WTC11 (cell line): ENCODE results near the gene COPS3. TPM values are rescaled to one million over a fixed set of nuclear protein-coding genes. Genes with fewer than 3 reads are reported as not detected.

Experiments used
- ATAC-seq: fragments of 200-7000 bp; cut with Tn5 transposase; 2 replicates; pipeline ENCODE4 v1.10.0; 2021; ENCODE audit warnings: mild to moderate bottlenecking, moderate library complexity
- CTCF ChIA-PET: fragments of 300-600 bp; sonication (Branson Sonifier 250); formaldehyde crosslinking; loops from one replicate; lab custom pipeline; 2021; ENCODE audit warnings: antibody characterized with exemption; lab: Charles Lee
- POLR2A ChIA-PET: fragments of 350-600 bp; sonication (Branson Sonifier 250); formaldehyde crosslinking; loops from one replicate; lab custom pipeline; 2021; ENCODE audit warnings: antibody characterized with exemption; lab: Charles Lee
- DNase-seq: peaks from one replicate; pipeline ENCODE4 v3.0.0; 2021; ENCODE audit warnings: low spot score
- H3K27ac Mint-ChIP-seq: 2 replicates; pipeline ENCODE4 v1.8.0; 2021; ENCODE audit warnings: mixed read lengths
- H3K27me3 Mint-ChIP-seq: 2 replicates; pipeline ENCODE4 v1.8.0; 2021; ENCODE audit warnings: low read depth, mild to moderate bottlenecking, moderate library complexity, mixed read lengths
- H3K36me3 Mint-ChIP-seq: 2 replicates; pipeline ENCODE4 v1.8.0; 2021; ENCODE audit warnings: mixed read lengths
- H3K4me1 Mint-ChIP-seq: 2 replicates; pipeline ENCODE4 v1.8.0; 2022; ENCODE audit warnings: mixed read lengths
- H3K4me3 Mint-ChIP-seq: 2 replicates; pipeline ENCODE4 v1.8.0; 2021; ENCODE audit warnings: mild to moderate bottlenecking, moderate library complexity, mixed read lengths
- H3K9me3 Mint-ChIP-seq: 2 replicates; pipeline ENCODE4 v1.8.0; 2021; ENCODE audit warnings: mixed read lengths
- ATF1 ChIP-seq: sonication (generic); formaldehyde crosslinking; IDR thresholded peaks from 2 replicates; pipeline ENCODE4 v1.8.1; 2023; ENCODE audit warnings: mild to moderate bottlenecking, moderate library complexity, missing genetic modification reagents
- CBFB ChIP-seq: sonication (generic); formaldehyde crosslinking; IDR thresholded peaks from 2 replicates; pipeline ENCODE4 v1.8.1; 2022; ENCODE audit warnings: mild to moderate bottlenecking, low read depth, missing genetic modification reagents
- CREB1 ChIP-seq: sonication (generic); formaldehyde crosslinking; IDR thresholded peaks from 2 replicates; pipeline ENCODE4 v1.8.0; 2023; ENCODE audit warnings: mild to moderate bottlenecking, missing genetic modification reagents
- E2F1 ChIP-seq: sonication (generic); formaldehyde crosslinking; IDR thresholded peaks from 2 replicates; pipeline ENCODE4 v1.8.0; 2022; ENCODE audit warnings: mild to moderate bottlenecking, missing genetic modification reagents
- ETV6 ChIP-seq: sonication (generic); formaldehyde crosslinking; IDR thresholded peaks from 2 replicates; pipeline ENCODE4 v1.8.1; 2022; ENCODE audit warnings: mild to moderate bottlenecking, missing genetic modification reagents
- FOXK1 ChIP-seq: sonication (generic); formaldehyde crosslinking; IDR thresholded peaks from 2 replicates; pipeline ENCODE4 v1.8.0; 2022; ENCODE audit warnings: mild to moderate bottlenecking, moderate library complexity, missing genetic modification reagents
- GRHL2 ChIP-seq: fragments of 250-450 bp; sonication (Bioruptor Pico); IDR thresholded peaks from 2 replicates; pipeline ENCODE4 v1.8.0; 2022; ENCODE audit warnings: mild to moderate bottlenecking, moderate library complexity; ENCODE audit not compliant: insufficient replicate concordance, severe bottlenecking
- GTF2I ChIP-seq: fragments of 250-450 bp; sonication (Bioruptor Pico); conservative IDR thresholded peaks from 2 replicates; pipeline ENCODE4 v1.4.0; 2021; ENCODE audit warnings: mild to moderate bottlenecking
- JUN ChIP-seq: sonication (generic); formaldehyde crosslinking; IDR thresholded peaks from 2 replicates; pipeline ENCODE4 v1.8.0; 2023; ENCODE audit warnings: mild to moderate bottlenecking, missing genetic modification reagents
- KAT7 ChIP-seq: sonication (generic); formaldehyde crosslinking; IDR thresholded peaks from 2 replicates; pipeline ENCODE4 v1.8.1; 2023; ENCODE audit warnings: missing genetic modification reagents, mild to moderate bottlenecking, borderline replicate concordance
- NR1H2 ChIP-seq: sonication (generic); formaldehyde crosslinking; IDR thresholded peaks from 2 replicates; pipeline ENCODE4 v1.9.0; 2021; ENCODE audit warnings: mild to moderate bottlenecking, moderate library complexity, missing genetic modification reagents
- OVOL2 ChIP-seq: fragments of 250-450 bp; sonication (Bioruptor Pico); IDR thresholded peaks from 2 replicates; pipeline ENCODE4 v1.9.0; 2021; ENCODE audit warnings: mild to moderate bottlenecking, borderline replicate concordance
- ZNF121 ChIP-seq: sonication (generic); formaldehyde crosslinking; IDR thresholded peaks from 2 replicates; pipeline ENCODE4 v1.8.0; 2023; ENCODE audit warnings: missing genetic modification reagents
- ZNF138 ChIP-seq: sonication (generic); formaldehyde crosslinking; conservative IDR thresholded peaks from 2 replicates; pipeline ENCODE4 v1.8.1; 2022; ENCODE audit warnings: mild to moderate bottlenecking, moderate library complexity, missing genetic modification reagents
- ZNF281 ChIP-seq: sonication (generic); formaldehyde crosslinking; IDR thresholded peaks from 2 replicates; pipeline ENCODE4 v1.8.0; 2023; ENCODE audit warnings: mild to moderate bottlenecking, missing genetic modification reagents
- ZNF416 ChIP-seq: fragments of 250-450 bp; sonication (Bioruptor Pico); IDR thresholded peaks from 2 replicates; pipeline ENCODE4 v1.9.0; 2021; ENCODE audit warnings: mild to moderate bottlenecking, inconsistent platforms
- ZNF671 ChIP-seq: fragments of 250-450 bp; sonication (Bioruptor Pico); IDR thresholded peaks from 2 replicates; pipeline ENCODE4 v1.8.0; 2021; ENCODE audit warnings: mild to moderate bottlenecking
- total RNA-seq: library from RNA; stranded (reverse); gene quantifications from 3 replicates; pipeline ENCODE4 v1.2.3, GENCODE V29; 2021
- TF ChIP-seq, protein P1 (sequence below): sonication (generic); formaldehyde crosslinking; IDR thresholded peaks from 2 replicates; pipeline ENCODE4 v1.8.0; 2022; ENCODE audit warnings: missing genetic modification reagents
- TF ChIP-seq, protein P2 (sequence below): sonication (generic); formaldehyde crosslinking; IDR thresholded peaks from 2 replicates; pipeline ENCODE4 v1.8.1; 2022; ENCODE audit warnings: mild to moderate bottlenecking, missing genetic modification reagents, moderate library complexity, borderline replicate concordance
- TF ChIP-seq, protein P3 (sequence below): sonication (generic); formaldehyde crosslinking; IDR thresholded peaks from 2 replicates; pipeline ENCODE4 v1.8.1; 2023; ENCODE audit warnings: mild to moderate bottlenecking, missing genetic modification reagents, moderate library complexity

Gene COPS3
- total RNA-seq, 1 experiment from 2014 or later = 78.3 TPM

GRCh38 chr17:17322516-17323510 is 41.8 kb upstream of the COPS3 start:
- ATAC-seq = no peak

GRCh38 chr17:17321356-17322025 is 40.4 kb upstream of the COPS3 start:
- Mint-ChIP-seq H3K27me3 (no peaks in the 10 kb centered on the region), H3K9me3 (no peaks in the 10 kb centered on the region)
- POLR2A ChIA-PET = no interaction called here
- TF ChIP-seq, protein P1, sequence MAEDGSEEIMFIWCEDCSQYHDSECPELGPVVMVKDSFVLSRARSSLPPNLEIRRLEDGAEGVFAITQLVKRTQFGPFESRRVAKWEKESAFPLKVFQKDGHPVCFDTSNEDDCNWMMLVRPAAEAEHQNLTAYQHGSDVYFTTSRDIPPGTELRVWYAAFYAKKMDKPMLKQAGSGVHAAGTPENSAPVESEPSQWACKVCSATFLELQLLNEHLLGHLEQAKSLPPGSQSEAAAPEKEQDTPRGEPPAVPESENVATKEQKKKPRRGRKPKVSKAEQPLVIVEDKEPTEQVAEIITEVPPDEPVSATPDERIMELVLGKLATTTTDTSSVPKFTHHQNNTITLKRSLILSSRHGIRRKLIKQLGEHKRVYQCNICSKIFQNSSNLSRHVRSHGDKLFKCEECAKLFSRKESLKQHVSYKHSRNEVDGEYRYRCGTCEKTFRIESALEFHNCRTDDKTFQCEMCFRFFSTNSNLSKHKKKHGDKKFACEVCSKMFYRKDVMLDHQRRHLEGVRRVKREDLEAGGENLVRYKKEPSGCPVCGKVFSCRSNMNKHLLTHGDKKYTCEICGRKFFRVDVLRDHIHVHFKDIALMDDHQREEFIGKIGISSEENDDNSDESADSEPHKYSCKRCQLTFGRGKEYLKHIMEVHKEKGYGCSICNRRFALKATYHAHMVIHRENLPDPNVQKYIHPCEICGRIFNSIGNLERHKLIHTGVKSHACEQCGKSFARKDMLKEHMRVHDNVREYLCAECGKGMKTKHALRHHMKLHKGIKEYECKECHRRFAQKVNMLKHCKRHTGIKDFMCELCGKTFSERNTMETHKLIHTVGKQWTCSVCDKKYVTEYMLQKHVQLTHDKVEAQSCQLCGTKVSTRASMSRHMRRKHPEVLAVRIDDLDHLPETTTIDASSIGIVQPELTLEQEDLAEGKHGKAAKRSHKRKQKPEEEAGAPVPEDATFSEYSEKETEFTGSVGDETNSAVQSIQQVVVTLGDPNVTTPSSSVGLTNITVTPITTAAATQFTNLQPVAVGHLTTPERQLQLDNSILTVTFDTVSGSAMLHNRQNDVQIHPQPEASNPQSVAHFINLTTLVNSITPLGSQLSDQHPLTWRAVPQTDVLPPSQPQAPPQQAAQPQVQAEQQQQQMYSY (CRISPR knock-in tag) = no peak
- TF ChIP-seq ZNF121 (CRISPR knock-in tag) = no peak
- TF ChIP-seq ZNF671 = no peak
- no peak for TF ChIP-seq GTF2I (CRISPR knock-in tag)
- TF ChIP-seq ATF1 (CRISPR knock-in tag) = no peak
- TF ChIP-seq, protein P2, sequence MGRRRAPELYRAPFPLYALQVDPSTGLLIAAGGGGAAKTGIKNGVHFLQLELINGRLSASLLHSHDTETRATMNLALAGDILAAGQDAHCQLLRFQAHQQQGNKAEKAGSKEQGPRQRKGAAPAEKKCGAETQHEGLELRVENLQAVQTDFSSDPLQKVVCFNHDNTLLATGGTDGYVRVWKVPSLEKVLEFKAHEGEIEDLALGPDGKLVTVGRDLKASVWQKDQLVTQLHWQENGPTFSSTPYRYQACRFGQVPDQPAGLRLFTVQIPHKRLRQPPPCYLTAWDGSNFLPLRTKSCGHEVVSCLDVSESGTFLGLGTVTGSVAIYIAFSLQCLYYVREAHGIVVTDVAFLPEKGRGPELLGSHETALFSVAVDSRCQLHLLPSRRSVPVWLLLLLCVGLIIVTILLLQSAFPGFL (CRISPR knock-in tag) = no peak
- no peak for TF ChIP-seq JUN (CRISPR knock-in tag)
- TF ChIP-seq, all 79 proteins: peak for 0
- H3K4me1 Mint-ChIP-seq = no peaks in the 10 kb centered on the region
- ATAC-seq (no peak), DNase-seq (no peak)
- H3K27ac Mint-ChIP-seq = no peak overlapping the region
- no peaks in the 10 kb centered on the region; the same call in 1 of the 2 replicates for H3K36me3 Mint-ChIP-seq
- CTCF ChIA-PET = no interaction called here
- H3K4me3 Mint-ChIP-seq = no peak overlapping the region

More at GRCh38 chr17:17322516-17323510, 41.8 kb upstream of the COPS3 start:
- H3K9me3 Mint-ChIP-seq = no peaks in the 10 kb centered on the region
- H3K36me3 Mint-ChIP-seq = no peaks in the 10 kb centered on the region; the same call in 1 of the 2 replicates
- CTCF ChIA-PET = no interaction called here
- TF ChIP-seq GRHL2 (CRISPR knock-in tag) (no peak), CREB1 (no peak), ZNF138 (CRISPR knock-in tag) (no peak), CBFB (CRISPR knock-in tag) (no peak), FOXK1 (no peak), KAT7 (CRISPR knock-in tag) (no peak), OVOL2 (CRISPR knock-in tag) (no peak), NR1H2 (CRISPR knock-in tag) (no peak), E2F1 (CRISPR knock-in tag) (no peak), ZNF281 (CRISPR knock-in tag) (no peak), ZNF416 (CRISPR knock-in tag) (no peak), ETV6 (CRISPR knock-in tag) (no peak)
- TF ChIP-seq, protein P3, sequence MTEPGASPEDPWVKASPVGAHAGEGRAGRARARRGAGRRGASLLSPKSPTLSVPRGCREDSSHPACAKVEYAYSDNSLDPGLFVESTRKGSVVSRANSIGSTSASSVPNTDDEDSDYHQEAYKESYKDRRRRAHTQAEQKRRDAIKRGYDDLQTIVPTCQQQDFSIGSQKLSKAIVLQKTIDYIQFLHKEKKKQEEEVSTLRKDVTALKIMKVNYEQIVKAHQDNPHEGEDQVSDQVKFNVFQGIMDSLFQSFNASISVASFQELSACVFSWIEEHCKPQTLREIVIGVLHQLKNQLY (CRISPR knock-in tag) = no peak
- TF ChIP-seq, all 79 proteins: peak for 0
- no peak overlapping the region for H3K27ac Mint-ChIP-seq
- H3K4me3 Mint-ChIP-seq = no peak overlapping the region
- POLR2A ChIA-PET = no interaction called here
- H3K27me3 Mint-ChIP-seq = no peaks in the 10 kb centered on the region
- no peaks in the 10 kb centered on the region for H3K4me1 Mint-ChIP-seq
- no peak for DNase-seq
